ENCODE data around the gene XIRP1. TPM values are rescaled to one million over a fixed set of nuclear protein-coding genes. Genes with fewer than 3 reads are reported as not detected.

Gene XIRP1
- total and polyA plus RNA-seq, 4 donors = 0.08 to 0.81 (median 0.52) TPM

DNA sequence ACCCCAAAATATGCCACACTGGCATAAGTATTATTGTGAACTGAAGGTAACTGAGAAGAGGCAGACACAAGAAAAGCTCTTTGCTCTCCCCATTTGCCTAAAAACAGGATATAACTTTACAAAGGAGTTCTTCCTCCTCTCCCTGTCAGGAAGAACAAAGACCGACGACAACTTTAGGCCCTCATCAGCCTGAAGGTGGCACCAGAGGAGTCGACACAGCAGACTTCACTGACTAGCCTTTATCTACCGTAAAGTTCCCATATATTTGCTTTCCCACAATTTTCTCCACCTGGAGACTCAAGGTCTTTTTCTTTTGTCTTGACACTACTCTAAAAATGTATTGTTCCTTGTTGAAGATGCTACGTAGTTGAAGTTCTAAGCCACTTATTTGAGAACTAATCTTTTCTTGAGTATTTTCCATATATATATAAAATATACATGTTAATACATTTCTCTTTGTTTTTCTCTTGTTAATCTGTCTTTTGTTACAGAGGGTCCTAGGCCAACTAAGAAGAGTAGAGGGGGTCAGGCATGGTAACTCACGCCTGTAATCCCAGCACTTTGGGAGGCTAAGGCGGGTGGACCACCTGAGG, 16.2 kb upstream of the XIRP1 start:
- no peaks in the 10 kb centered on the region for H3K36me3 ChIP-seq (ENCODE audit: control insufficient read depth in 4 of 4, insufficient read depth in 4 of 4, low read length in 4 of 4)
- no peak overlapping the region for H3K9ac ChIP-seq (ENCODE audit: insufficient read depth in 1 of 2, low read length in 2 of 2)
- ATAC-seq (ENCODE audit: insufficient read depth, low FRiP score) (no peak), DNase-seq (peak in 2 of 3 donors; percentile 50 to 60)
- WGBS, 2 donors = 35 to 41% methylated on average over 7 of the region's 7 CpGs
- TF ChIP-seq, protein P1, sequence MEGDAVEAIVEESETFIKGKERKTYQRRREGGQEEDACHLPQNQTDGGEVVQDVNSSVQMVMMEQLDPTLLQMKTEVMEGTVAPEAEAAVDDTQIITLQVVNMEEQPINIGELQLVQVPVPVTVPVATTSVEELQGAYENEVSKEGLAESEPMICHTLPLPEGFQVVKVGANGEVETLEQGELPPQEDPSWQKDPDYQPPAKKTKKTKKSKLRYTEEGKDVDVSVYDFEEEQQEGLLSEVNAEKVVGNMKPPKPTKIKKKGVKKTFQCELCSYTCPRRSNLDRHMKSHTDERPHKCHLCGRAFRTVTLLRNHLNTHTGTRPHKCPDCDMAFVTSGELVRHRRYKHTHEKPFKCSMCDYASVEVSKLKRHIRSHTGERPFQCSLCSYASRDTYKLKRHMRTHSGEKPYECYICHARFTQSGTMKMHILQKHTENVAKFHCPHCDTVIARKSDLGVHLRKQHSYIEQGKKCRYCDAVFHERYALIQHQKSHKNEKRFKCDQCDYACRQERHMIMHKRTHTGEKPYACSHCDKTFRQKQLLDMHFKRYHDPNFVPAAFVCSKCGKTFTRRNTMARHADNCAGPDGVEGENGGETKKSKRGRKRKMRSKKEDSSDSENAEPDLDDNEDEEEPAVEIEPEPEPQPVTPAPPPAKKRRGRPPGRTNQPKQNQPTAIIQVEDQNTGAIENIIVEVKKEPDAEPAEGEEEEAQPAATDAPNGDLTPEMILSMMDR (IDR thresholded peaks at IDR 0.05; ENCODE audit: control extremely low read depth, extremely low read depth) = peak; percentile 49
- H3K4me1 ChIP-seq (ENCODE audit: control insufficient read depth in 5 of 5, insufficient read depth in 5 of 5, low read length in 5 of 5) = peaks cover 0 to 3% (median 0%) of the 10 kb centered on the region in 5 donors
- no peak overlapping the region for H3K4me3 ChIP-seq
- H3K27me3 ChIP-seq (ENCODE audit: control insufficient read depth in 3 of 3, insufficient read depth in 3 of 3, low read length in 2 of 3) = no peaks in the 10 kb centered on the region
- H3K27ac ChIP-seq (ENCODE audit: low read depth in 1 of 2, low read length in 1 of 2) = no peak overlapping the region
- H3K9me3 ChIP-seq (ENCODE audit: control insufficient read depth in 4 of 4, insufficient read depth in 3 of 4, low read length in 3 of 4) = peaks cover 0 to 3% (median 0%) of the 10 kb centered on the region in 4 donors

- H3K36me3 ChIP-seq (ENCODE audit: control insufficient read depth in 4 of 4, insufficient read depth in 4 of 4, low read length in 4 of 4) = no peaks in the 10 kb centered on the region
- no peak overlapping the region for H3K4me3 ChIP-seq
- no peak overlapping the region for H3K27ac ChIP-seq (ENCODE audit: low read depth in 1 of 2, low read length in 1 of 2)
- TF ChIP-seq, protein P1 (IDR thresholded peaks at IDR 0.05; ENCODE audit: control extremely low read depth, extremely low read depth) = no peak
- H3K9ac ChIP-seq (ENCODE audit: insufficient read depth in 1 of 2, low read length in 2 of 2) = no peak overlapping the region
- H3K9me3 ChIP-seq (ENCODE audit: control insufficient read depth in 4 of 4, insufficient read depth in 3 of 4, low read length in 3 of 4) = peaks cover 0 to 3% (median 0%) of the 10 kb centered on the region in 4 donors
- peaks cover 0 to 3% (median 0%) of the 10 kb centered on the region in 5 donors for H3K4me1 ChIP-seq (ENCODE audit: control insufficient read depth in 5 of 5, insufficient read depth in 5 of 5, low read length in 5 of 5)
- no peaks in the 10 kb centered on the region for H3K27me3 ChIP-seq (ENCODE audit: control insufficient read depth in 3 of 3, insufficient read depth in 3 of 3, low read length in 2 of 3)
- ATAC-seq (ENCODE audit: insufficient read depth, low FRiP score) (no peak), DNase-seq (no peak)
- WGBS, 2 donors = 59 to 70% methylated on average over 5 of the region's 5 CpGs
These were observed 15.2 kb upstream of the XIRP1 start for GRCh38 chr3:39207361-39208186.

DNA sequence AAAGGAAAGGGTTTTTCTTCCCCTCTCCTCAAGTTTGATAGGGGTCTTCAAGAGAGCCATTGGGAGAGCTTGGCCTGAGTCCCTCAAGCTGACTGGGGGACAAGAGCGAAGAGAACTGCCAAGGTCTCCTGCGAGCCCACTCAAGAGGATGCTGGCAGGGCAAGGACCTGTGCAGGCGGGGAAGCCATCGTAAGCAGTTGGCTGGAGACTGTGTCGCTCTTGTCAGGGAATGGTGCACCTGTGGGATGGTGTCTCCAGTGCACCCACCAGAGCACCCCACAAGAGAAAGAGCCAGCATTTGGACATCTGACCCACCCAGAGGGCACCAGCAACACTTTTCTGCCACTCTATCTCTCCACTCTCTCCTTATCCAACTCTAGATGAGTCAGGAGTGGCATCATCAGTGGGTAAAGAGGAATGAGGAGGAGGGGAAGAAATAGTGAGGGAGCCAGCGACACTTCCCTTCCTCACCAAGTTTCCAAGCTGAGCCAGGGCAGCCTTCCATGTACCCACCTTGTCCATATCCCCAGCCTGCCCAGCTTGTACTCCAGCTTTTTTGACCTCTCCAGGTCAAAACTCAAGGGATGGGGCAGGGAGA, 13.6 kb upstream of the XIRP1 start:
- ATAC-seq (ENCODE audit: insufficient read depth, low FRiP score) = no peak
- peaks cover 0 to 3% (median 0%) of the 10 kb centered on the region in 5 donors for H3K4me1 ChIP-seq (ENCODE audit: control insufficient read depth in 5 of 5, insufficient read depth in 5 of 5, low read length in 5 of 5)
- no peak overlapping the region for H3K9ac ChIP-seq (ENCODE audit: insufficient read depth in 1 of 2, low read length in 2 of 2)
- no peak for DNase-seq
- peaks cover 0 to 5% (median 0%) of the 10 kb centered on the region in 4 donors for H3K9me3 ChIP-seq (ENCODE audit: control insufficient read depth in 4 of 4, insufficient read depth in 3 of 4, low read length in 3 of 4)
- H3K4me3 ChIP-seq = no peak overlapping the region
- WGBS, 2 donors = 96 to 97% methylated on average over 6 of the region's 6 CpGs
- H3K27ac ChIP-seq (ENCODE audit: low read depth in 1 of 2, low read length in 1 of 2) = no peak overlapping the region
- H3K36me3 ChIP-seq (ENCODE audit: control insufficient read depth in 4 of 4, insufficient read depth in 4 of 4, low read length in 4 of 4) = no peaks in the 10 kb centered on the region
- TF ChIP-seq, protein P1 (IDR thresholded peaks at IDR 0.05; ENCODE audit: control extremely low read depth, extremely low read depth) = no peak
- no peaks in the 10 kb centered on the region for H3K27me3 ChIP-seq (ENCODE audit: control insufficient read depth in 3 of 3, insufficient read depth in 3 of 3, low read length in 2 of 3)
